K562 (cell line): ENCODE results near the gene CDK9. TPM values are rescaled to one million over a fixed set of nuclear protein-coding genes. Genes with fewer than 3 reads are reported as not detected.

Experiments
- CXXC5 ChIP-seq: fragments of 250-450 bp; sonication (Bioruptor Pico); IDR thresholded peaks from 2 replicates; pipeline ENCODE4 v1.8.0; 2022; ENCODE audit warnings: inconsistent platforms, mild to moderate bottlenecking, moderate library complexity
- FUS ChIP-seq: fragments of 200-400 bp; formaldehyde crosslinking; optimal IDR thresholded peaks from 2 replicates; pipeline ENCODE3; 2017; ENCODE audit warnings: low read depth, low read length
- HNRNPLL ChIP-seq: fragments of 200-400 bp; formaldehyde crosslinking; IDR thresholded peaks from 2 replicates; pipeline ENCODE4 v1.6.1; 2017; ENCODE audit warnings: low read length, low read depth, mild to moderate bottlenecking; ENCODE audit not compliant: poor library complexity, severe bottlenecking
- MYNN ChIP-seq, 2 experiments: sonication (generic); formaldehyde crosslinking in 1 of 2; IDR thresholded peaks; 2 replicates each; pipeline versions ENCODE4 v1.5.0 to v1.6.1; 2016 to 2020; ENCODE audit warnings: antibody characterized with exemption in 1 of 2, missing genetic modification reagents in 1 of 2
- ZNF12 ChIP-seq: sonication (generic); formaldehyde crosslinking; IDR thresholded peaks from 2 replicates; pipeline ENCODE4 v1.4.0; 2020; ENCODE audit warnings: mild to moderate bottlenecking, missing genetic modification reagents
- ZNF217 ChIP-seq: sonication (generic); formaldehyde crosslinking; IDR thresholded peaks from 2 replicates; pipeline ENCODE4 v1.8.0; 2022; ENCODE audit warnings: mild to moderate bottlenecking, missing genetic modification reagents
- polyA plus RNA-seq, 8 experiments: library from polyadenylated mRNA; depleted of rRNA in 4 of 8; stranded (reverse) in 5 of 8; unstranded in 3 of 8; fragments of >200 nt; fragmentation: Nextera tagmentation in 2 of 8; fragmentation: Illumina TruSeq in 1 of 8; extraction: Ambion mirVana in 2 of 8; extraction: Trizol in 1 of 8; gene quantifications; 2 replicates each; pipeline versions ENCODE4 v1.2.1 to v1.2.3, GENCODE V29; 2011 to 2014; ENCODE audit warnings: inconsistent platforms in 1 of 8, missing spikeins in 1 of 8
- total RNA-seq, 7 experiments: library from RNA; depleted of rRNA in 6 of 7; stranded (reverse); fragments of >200 nt in 6 of 7; fragmentation: Illumina TruSeq in 2 of 7; extraction: Trizol in 2 of 7; gene quantifications; 2 replicates each; pipeline versions ENCODE4 v1.2.1 to v1.2.3, GENCODE V29; 2011 to 2021; ENCODE audit warnings: low replicate concordance in 1 of 7
- TF ChIP-seq, protein P1 (sequence below): fragments of 200-600 bp; sonication (generic); IDR thresholded peaks from one replicate; pipeline ENCODE4 v1.6.1; 2012; ENCODE audit warnings: mild to moderate bottlenecking, low read depth, low read length, inconsistent platforms
- TF ChIP-seq, protein P2 (sequence below): sonication (generic); formaldehyde crosslinking; IDR thresholded peaks from 2 replicates; pipeline ENCODE4 v1.8.1; 2023; ENCODE audit warnings: mild to moderate bottlenecking, missing genetic modification reagents
- TF ChIP-seq, protein P3 (sequence below): fragments of 450-650 bp; formaldehyde crosslinking; IDR thresholded peaks from 2 replicates; pipeline ENCODE4 v1.4.0; 2020; ENCODE audit warnings: mild to moderate bottlenecking, moderate library complexity

The CDK9 gene
- total and polyA plus RNA-seq, 9 of the 15 experiments (the other 6 are each of a cell fraction or from before 2014, with no cell fraction given) = 4.2 to 78.6 (median 33.0) TPM

DNA sequence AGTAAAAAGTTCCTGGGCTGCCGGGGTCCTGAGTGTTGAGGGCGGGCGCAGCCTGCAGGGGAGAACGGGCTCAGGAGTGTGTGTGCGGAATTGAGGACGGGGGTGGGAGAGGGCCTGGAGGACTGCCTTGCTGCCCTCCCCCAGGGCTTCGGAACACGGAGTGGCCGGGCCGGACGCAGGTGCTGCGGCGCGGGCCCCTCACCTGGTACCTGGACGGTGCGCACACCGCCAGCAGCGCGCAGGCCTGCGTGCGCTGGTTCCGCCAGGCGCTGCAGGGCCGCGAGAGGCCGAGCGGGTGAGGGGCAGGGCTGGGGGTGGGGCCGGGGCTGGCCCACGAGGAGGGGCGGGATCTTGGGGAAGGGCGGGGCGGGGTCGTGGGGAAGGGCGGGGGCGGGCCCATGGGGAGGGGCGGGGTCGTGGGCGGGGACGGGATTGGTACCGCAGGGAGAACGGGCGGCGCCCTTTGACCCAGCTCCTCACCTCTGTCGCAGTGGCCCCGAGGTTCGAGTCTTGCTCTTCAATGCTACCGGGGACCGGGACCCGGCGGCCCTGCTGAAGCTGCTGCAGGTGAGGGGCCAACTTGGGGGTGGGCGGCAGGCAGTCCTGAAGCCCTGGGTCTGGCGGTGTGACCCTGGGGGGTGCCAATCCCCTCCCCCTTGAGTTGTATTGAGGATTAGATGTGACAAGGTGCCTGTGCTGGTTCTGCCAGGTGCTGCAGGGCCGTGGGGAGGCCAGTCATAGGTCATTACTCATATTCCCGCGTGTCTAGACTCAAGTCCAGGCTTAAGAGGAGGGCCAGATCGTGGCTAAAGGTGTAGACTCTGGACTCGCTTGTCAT, 23.9 kb downstream of the CDK9 start (continued):
- TF ChIP-seq, protein P1, sequence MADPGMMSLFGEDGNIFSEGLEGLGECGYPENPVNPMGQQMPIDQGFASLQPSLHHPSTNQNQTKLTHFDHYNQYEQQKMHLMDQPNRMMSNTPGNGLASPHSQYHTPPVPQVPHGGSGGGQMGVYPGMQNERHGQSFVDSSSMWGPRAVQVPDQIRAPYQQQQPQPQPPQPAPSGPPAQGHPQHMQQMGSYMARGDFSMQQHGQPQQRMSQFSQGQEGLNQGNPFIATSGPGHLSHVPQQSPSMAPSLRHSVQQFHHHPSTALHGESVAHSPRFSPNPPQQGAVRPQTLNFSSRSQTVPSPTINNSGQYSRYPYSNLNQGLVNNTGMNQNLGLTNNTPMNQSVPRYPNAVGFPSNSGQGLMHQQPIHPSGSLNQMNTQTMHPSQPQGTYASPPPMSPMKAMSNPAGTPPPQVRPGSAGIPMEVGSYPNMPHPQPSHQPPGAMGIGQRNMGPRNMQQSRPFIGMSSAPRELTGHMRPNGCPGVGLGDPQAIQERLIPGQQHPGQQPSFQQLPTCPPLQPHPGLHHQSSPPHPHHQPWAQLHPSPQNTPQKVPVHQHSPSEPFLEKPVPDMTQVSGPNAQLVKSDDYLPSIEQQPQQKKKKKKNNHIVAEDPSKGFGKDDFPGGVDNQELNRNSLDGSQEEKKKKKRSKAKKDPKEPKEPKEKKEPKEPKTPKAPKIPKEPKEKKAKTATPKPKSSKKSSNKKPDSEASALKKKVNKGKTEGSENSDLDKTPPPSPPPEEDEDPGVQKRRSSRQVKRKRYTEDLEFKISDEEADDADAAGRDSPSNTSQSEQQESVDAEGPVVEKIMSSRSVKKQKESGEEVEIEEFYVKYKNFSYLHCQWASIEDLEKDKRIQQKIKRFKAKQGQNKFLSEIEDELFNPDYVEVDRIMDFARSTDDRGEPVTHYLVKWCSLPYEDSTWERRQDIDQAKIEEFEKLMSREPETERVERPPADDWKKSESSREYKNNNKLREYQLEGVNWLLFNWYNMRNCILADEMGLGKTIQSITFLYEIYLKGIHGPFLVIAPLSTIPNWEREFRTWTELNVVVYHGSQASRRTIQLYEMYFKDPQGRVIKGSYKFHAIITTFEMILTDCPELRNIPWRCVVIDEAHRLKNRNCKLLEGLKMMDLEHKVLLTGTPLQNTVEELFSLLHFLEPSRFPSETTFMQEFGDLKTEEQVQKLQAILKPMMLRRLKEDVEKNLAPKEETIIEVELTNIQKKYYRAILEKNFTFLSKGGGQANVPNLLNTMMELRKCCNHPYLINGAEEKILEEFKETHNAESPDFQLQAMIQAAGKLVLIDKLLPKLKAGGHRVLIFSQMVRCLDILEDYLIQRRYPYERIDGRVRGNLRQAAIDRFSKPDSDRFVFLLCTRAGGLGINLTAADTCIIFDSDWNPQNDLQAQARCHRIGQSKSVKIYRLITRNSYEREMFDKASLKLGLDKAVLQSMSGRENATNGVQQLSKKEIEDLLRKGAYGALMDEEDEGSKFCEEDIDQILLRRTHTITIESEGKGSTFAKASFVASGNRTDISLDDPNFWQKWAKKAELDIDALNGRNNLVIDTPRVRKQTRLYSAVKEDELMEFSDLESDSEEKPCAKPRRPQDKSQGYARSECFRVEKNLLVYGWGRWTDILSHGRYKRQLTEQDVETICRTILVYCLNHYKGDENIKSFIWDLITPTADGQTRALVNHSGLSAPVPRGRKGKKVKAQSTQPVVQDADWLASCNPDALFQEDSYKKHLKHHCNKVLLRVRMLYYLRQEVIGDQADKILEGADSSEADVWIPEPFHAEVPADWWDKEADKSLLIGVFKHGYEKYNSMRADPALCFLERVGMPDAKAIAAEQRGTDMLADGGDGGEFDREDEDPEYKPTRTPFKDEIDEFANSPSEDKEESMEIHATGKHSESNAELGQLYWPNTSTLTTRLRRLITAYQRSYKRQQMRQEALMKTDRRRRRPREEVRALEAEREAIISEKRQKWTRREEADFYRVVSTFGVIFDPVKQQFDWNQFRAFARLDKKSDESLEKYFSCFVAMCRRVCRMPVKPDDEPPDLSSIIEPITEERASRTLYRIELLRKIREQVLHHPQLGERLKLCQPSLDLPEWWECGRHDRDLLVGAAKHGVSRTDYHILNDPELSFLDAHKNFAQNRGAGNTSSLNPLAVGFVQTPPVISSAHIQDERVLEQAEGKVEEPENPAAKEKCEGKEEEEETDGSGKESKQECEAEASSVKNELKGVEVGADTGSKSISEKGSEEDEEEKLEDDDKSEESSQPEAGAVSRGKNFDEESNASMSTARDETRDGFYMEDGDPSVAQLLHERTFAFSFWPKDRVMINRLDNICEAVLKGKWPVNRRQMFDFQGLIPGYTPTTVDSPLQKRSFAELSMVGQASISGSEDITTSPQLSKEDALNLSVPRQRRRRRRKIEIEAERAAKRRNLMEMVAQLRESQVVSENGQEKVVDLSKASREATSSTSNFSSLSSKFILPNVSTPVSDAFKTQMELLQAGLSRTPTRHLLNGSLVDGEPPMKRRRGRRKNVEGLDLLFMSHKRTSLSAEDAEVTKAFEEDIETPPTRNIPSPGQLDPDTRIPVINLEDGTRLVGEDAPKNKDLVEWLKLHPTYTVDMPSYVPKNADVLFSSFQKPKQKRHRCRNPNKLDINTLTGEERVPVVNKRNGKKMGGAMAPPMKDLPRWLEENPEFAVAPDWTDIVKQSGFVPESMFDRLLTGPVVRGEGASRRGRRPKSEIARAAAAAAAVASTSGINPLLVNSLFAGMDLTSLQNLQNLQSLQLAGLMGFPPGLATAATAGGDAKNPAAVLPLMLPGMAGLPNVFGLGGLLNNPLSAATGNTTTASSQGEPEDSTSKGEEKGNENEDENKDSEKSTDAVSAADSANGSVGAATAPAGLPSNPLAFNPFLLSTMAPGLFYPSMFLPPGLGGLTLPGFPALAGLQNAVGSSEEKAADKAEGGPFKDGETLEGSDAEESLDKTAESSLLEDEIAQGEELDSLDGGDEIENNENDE = no peak
- TF ChIP-seq HNRNPLL (peak; percentile 68), ZNF12 (CRISPR knock-in tag) (no peak), FUS (no peak), MYNN (IDR thresholded peaks at IDR 0.05) (no peak), MYNN (CRISPR knock-in tag; IDR thresholded peaks at IDR 0.05) (no peak), ZNF217 (CRISPR knock-in tag) (no peak), CXXC5 (CRISPR knock-in tag) (peak; percentile 56; the same call in 1 of the 2 replicates)
- TF ChIP-seq, protein P2, sequence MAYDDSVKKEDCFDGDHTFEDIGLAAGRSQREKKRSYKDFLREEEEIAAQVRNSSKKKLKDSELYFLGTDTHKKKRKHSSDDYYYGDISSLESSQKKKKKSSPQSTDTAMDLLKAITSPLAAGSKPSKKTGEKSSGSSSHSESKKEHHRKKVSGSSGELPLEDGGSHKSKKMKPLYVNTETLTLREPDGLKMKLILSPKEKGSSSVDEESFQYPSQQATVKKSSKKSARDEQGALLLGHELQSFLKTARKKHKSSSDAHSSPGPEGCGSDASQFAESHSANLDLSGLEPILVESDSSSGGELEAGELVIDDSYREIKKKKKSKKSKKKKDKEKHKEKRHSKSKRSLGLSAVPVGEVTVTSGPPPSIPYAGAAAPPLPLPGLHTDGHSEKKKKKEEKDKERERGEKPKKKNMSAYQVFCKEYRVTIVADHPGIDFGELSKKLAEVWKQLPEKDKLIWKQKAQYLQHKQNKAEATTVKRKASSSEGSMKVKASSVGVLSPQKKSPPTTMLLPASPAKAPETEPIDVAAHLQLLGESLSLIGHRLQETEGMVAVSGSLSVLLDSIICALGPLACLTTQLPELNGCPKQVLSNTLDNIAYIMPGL (CRISPR knock-in tag) = no peak
- TF ChIP-seq, protein P3, sequence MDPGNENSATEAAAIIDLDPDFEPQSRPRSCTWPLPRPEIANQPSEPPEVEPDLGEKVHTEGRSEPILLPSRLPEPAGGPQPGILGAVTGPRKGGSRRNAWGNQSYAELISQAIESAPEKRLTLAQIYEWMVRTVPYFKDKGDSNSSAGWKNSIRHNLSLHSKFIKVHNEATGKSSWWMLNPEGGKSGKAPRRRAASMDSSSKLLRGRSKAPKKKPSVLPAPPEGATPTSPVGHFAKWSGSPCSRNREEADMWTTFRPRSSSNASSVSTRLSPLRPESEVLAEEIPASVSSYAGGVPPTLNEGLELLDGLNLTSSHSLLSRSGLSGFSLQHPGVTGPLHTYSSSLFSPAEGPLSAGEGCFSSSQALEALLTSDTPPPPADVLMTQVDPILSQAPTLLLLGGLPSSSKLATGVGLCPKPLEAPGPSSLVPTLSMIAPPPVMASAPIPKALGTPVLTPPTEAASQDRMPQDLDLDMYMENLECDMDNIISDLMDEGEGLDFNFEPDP (CRISPR knock-in tag) = no peak
